Sigmoid colon (tissue), 7 donors: Measurements from ENCODE around the gene GRPEL1. TPM values are rescaled to one million over a fixed set of nuclear protein-coding genes. Genes with fewer than 3 reads are reported as not detected.

Source experiments
- DNase-seq: peaks from one replicate; pipeline ENCODE4 v3.0.0-alpha.2; 2019
- H3K27ac ChIP-seq, 4 donors: fragments of 200-600 bp; sonication (generic); one replicate each; pipeline ENCODE4 v1.5.1; 2016 to 2019; ENCODE audit warnings: mild to moderate bottlenecking in 1 of 4
- H3K27me3 ChIP-seq, 3 donors: fragments of 200-600 bp; sonication (generic); one replicate each; pipeline ENCODE4 v1.5.1; 2019; ENCODE audit warnings: mild to moderate bottlenecking in 1 of 3
- H3K36me3 ChIP-seq, 4 donors: fragments of 200-600 bp; sonication (generic); one replicate each; pipeline ENCODE4 v1.5.1; 2016 to 2019
- H3K4me1 ChIP-seq, 4 donors: fragments of 200-600 bp; sonication (generic); one replicate each; pipeline ENCODE4 v1.5.1; 2017 to 2019
- H3K4me3 ChIP-seq, 4 donors: fragments of 200-600 bp; sonication (generic); one replicate each; pipeline ENCODE4 v1.5.1; 2017 to 2019; ENCODE audit warnings: mild to moderate bottlenecking in 2 of 4, moderate library complexity in 1 of 4
- H3K9me3 ChIP-seq, 4 donors: fragments of 200-600 bp in 3 of 4; sonication (generic) in 3 of 4; one replicate each; pipeline versions ENCODE4 v1.5.1 to v1.6.1; 2013 to 2019
- CTCF ChIP-seq, 4 experiments: fragments of 450-650 bp in 3 of 4; fragments of 200-600 bp in 1 of 4; IDR thresholded peaks; one replicate each; pipeline ENCODE4 v1.5.1; 2016 to 2019; ENCODE audit warnings: antibody characterized with exemption in 4 of 4, mild to moderate bottlenecking in 3 of 4, moderate library complexity in 2 of 4
- EP300 ChIP-seq, 4 donors: sonication (generic); formaldehyde crosslinking; IDR thresholded peaks; one replicate each; pipeline ENCODE4 v1.6.1; 2017; ENCODE audit warnings: antibody characterized with exemption in 4 of 4
- POLR2A ChIP-seq, 2 donors: fragments of 450-650 bp; IDR thresholded peaks; one replicate each; pipeline ENCODE4 v1.6.1; 2016; ENCODE audit warnings: antibody characterized with exemption in 2 of 2, mild to moderate bottlenecking in 2 of 2, moderate library complexity in 2 of 2
- POLR2AphosphoS5 ChIP-seq, 4 donors: sonication (generic); formaldehyde crosslinking; IDR thresholded peaks; one replicate each; pipeline ENCODE4 v1.6.1; 2017; ENCODE audit warnings: antibody characterized with exemption in 4 of 4
- WGBS, 2 donors: extraction: QIAGEN DNeasy Blood & Tissue Kit; methylation state at CpG; one replicate each; pipeline ENCODE4 v1.1.7; 2013; 5-methylcytosine and 5-hydroxymethylcytosine counted together
- intact Hi-C: fragments of 100-400 bp; cut with DNase I; formaldehyde crosslinking; loops from one replicate; pipeline ENCODE4 v1.15.1; 2023
- polyA plus RNA-seq, 3 donors: library from polyadenylated mRNA; stranded (reverse); fragments of 200-250 nt; gene quantifications; one replicate each; pipeline ENCODE4 v1.2.3, GENCODE V29; 2013
- total RNA-seq, 4 donors: library from RNA; depleted of rRNA; stranded (reverse); fragments of >200 nt; gene quantifications; one replicate each; pipeline ENCODE4 v1.1.0, GENCODE V29; 2016
- donor health status: healthy with polysubstance abuse.
- donor health status: Bipolar disorder and iron deficiency.
- donor health status: healthy.

GRPEL1 gene
- total and polyA plus RNA-seq, 7 donors = 7.5 to 34.7 (median 23.2) TPM

GRCh38 chr4:7077371-7077770 is 9.5 kb upstream of the GRPEL1 start:
- 89 to 90% methylated on average over 12 of the region's 12 CpGs for WGBS, 2 donors
- H3K9me3 ChIP-seq = no peaks in the 10 kb centered on the region

DNA sequence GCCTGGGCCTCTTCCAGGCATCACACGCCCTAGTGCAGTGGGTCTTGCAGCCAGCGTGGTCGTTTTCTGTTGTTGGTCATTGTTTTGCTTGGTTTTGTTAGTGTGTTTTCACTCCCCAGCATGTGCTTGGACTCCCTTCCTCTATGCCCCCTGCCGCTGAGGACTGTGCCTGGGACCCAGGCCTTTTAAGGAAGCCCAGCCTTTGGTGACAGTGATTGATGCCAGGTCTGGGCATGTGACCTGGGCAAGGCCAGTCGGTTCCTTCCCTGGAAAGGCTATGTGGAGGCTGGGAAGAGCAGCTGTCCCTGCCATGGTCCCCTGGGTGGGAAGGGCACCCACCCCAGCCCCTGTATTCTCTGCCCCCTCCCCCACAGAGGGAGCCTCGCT is 8.8 kb upstream of the GRPEL1 start:
- H3K4me3 ChIP-seq = no peak overlapping the region
- TF ChIP-seq EP300 (IDR thresholded peaks at IDR 0.05) = no peak
- no peak for TF ChIP-seq CTCF (IDR thresholded peaks at IDR 0.05)
- no peak for TF ChIP-seq POLR2A (IDR thresholded peaks at IDR 0.05)
- TF ChIP-seq POLR2AphosphoS5 (IDR thresholded peaks at IDR 0.05) = no peak
- no peaks in the 10 kb centered on the region for H3K36me3 ChIP-seq
- WGBS, 2 donors = 61 to 68% methylated on average over 6 of the region's 6 CpGs
- H3K27ac ChIP-seq = no peak overlapping the region
- DNase-seq = no peak
- no peaks in the 10 kb centered on the region for H3K4me1 ChIP-seq
- H3K27me3 ChIP-seq = no peaks in the 10 kb centered on the region
- no peaks in the 10 kb centered on the region for H3K9me3 ChIP-seq
- intact Hi-C loops = no loop called here

More at GRCh38 chr4:7077371-7077770, 9.5 kb upstream of the GRPEL1 start:
- intact Hi-C loops = no loop called here
- H3K27me3 ChIP-seq = no peaks in the 10 kb centered on the region
- no peak overlapping the region for H3K27ac ChIP-seq
- H3K36me3 ChIP-seq = no peaks in the 10 kb centered on the region
- H3K4me3 ChIP-seq = no peak overlapping the region
- TF ChIP-seq CTCF (IDR thresholded peaks at IDR 0.05) (no peak), POLR2A (IDR thresholded peaks at IDR 0.05) (no peak), POLR2AphosphoS5 (IDR thresholded peaks at IDR 0.05) (no peak), EP300 (IDR thresholded peaks at IDR 0.05) (no peak)
- no peak for DNase-seq
- H3K4me1 ChIP-seq = peaks cover 0 to 5% (median 2%) of the 10 kb centered on the region in 4 donors

GRCh38 chr4:7075962-7076695 is 8.3 kb upstream of the GRPEL1 start:
- Histone ChIP-seq H3K27ac (no peak overlapping the region), H3K4me3 (no peak overlapping the region), H3K27me3 (no peaks in the 10 kb centered on the region), H3K36me3 (no peaks in the 10 kb centered on the region), H3K4me1 (peaks cover 0 to under 1% (median 0%) of the 10 kb centered on the region in 4 donors), H3K9me3 (no peaks in the 10 kb centered on the region)
- no peak for DNase-seq
- intact Hi-C loops = no loop called here
- WGBS, 2 donors = 84 to 86% methylated on average over 25 of the region's 25 CpGs
- TF ChIP-seq POLR2AphosphoS5 (IDR thresholded peaks at IDR 0.05) = no peak
- TF ChIP-seq POLR2A (IDR thresholded peaks at IDR 0.05) = no peak
- TF ChIP-seq CTCF (IDR thresholded peaks at IDR 0.05) = no peak
- no peak for TF ChIP-seq EP300 (IDR thresholded peaks at IDR 0.05)

- intact Hi-C loops = no loop called here
- TF ChIP-seq POLR2AphosphoS5 (IDR thresholded peaks at IDR 0.05) = no peak
- TF ChIP-seq CTCF (IDR thresholded peaks at IDR 0.05) = no peak
- TF ChIP-seq EP300 (IDR thresholded peaks at IDR 0.05) = no peak
- TF ChIP-seq POLR2A (IDR thresholded peaks at IDR 0.05) = no peak
These were observed 6.6 kb upstream of the GRPEL1 start for GRCh38 chr4:7074426-7074825.

More at GRCh38 chr4:7074426-7074825, 6.6 kb upstream of the GRPEL1 start:
- 68 to 83% methylated on average over 9 of the region's 9 CpGs for WGBS, 2 donors
- Histone ChIP-seq H3K4me3 (no peak overlapping the region), H3K27me3 (no peaks in the 10 kb centered on the region), H3K36me3 (no peaks in the 10 kb centered on the region), H3K4me1 (peaks cover 0 to 10% (median under 1%) of the 10 kb centered on the region in 4 donors), H3K9me3 (no peaks in the 10 kb centered on the region), H3K27ac (no peak overlapping the region)
- DNase-seq = no peak
